ENCODE measurements around the gene ASB10. TPM values are rescaled to one million over a fixed set of nuclear protein-coding genes. Genes with fewer than 3 reads are reported as not detected.

ASB10 gene
- total and polyA plus RNA-seq, 2 of the 8 experiments (the other 6 are each of a cell fraction or from before 2014, with no cell fraction given): not detected

DNA sequence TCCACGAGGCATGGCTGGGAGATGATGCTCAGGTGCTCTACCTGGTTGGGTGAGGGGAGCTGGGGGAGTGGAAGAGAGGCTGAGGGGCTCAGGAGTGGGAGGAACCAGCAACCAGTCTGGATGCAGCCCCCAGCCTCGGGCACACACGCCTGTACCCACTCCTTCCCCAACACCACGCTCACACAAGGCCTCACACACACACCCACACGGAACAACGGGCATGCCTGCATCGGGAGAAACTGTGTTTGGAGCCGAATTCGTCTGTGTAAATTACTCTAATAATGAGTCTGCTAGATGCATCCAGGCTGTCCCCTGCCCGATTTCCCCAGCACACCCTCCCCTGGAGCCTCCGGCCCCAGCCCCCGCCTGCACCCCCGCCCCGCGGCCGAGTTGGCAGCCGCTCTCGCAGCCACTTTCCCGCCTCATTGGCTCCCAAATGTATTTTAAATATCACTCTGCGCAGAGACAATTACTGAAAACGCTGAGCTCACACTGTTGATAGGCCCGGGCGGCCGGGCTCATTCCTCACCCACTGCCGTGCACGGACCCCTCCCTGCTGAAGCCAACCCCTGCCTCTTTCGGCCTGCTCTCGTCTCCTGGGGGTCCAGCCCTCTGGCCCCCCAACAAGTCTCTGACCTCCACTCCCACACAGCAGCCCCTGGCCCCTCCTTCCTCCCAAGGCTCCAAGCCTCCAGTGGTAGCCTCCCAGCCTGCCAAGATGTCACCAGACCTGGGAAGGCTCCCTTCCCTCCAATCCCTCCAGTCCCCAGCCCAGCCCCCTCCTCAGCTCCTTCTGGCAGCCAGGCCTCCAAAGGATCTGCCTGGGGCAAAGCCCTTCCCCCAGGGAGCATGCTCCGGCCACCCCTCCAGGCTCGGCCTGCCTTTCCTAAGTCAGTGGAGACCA, 12.1 kb upstream of the ASB10 start (continued):
- TF ChIP-seq SIN3A (conservative IDR thresholded peaks at IDR 0.05 in 1 of 2, IDR thresholded peaks at IDR 0.05 in 1 of 2; ENCODE audit: low read depth in 1 of 2, low read length in 2 of 2): no peak
- TF ChIP-seq JUN (IDR thresholded peaks at IDR 0.05; ENCODE audit: low read depth, low read length): no peak
- TF ChIP-seq POLR2AphosphoS5 (IDR thresholded peaks at IDR 0.05; ENCODE audit: low read depth, low read length): no peak
- no peak for TF ChIP-seq FOSL1 (IDR thresholded peaks at IDR 0.05; ENCODE audit: insufficient read depth, low read depth, low read length)
- TF ChIP-seq RNF2 (IDR thresholded peaks at IDR 0.05; ENCODE audit: borderline replicate concordance, low read depth, low read length, missing control alignments, poor library complexity, severe bottlenecking): no peak
